ENCODE results near the gene NCOA3. TPM values are rescaled to one million over a fixed set of nuclear protein-coding genes. Genes with fewer than 3 reads are reported as not detected.

The NCOA3 gene
- total and polyA plus RNA-seq, 7 donors, result 4.8 to 51.0 (median 22.8) TPM

- Histone ChIP-seq H3K36me3 (no peaks in the 10 kb centered on the region), H3K27me3 (no peaks in the 10 kb centered on the region), H3K9me3 (no peaks in the 10 kb centered on the region), H3K27ac (no peak overlapping the region), H3K4me1 (peaks cover 0 to 1% (median 0%) of the 10 kb centered on the region in 4 donors), H3K4me3 (no peak overlapping the region)
- intact Hi-C loops (cut with DNase I), result no loop called here
- 25 to 52% methylated on average over 4 of the region's 4 CpGs for WGBS, 2 donors
- TF ChIP-seq POLR2AphosphoS5 (IDR thresholded peaks at IDR 0.05) (no peak), EP300 (IDR thresholded peaks at IDR 0.05) (no peak)
- no peak for DNase-seq
These were observed 14.3 kb upstream of the NCOA3 start for GRCh38 chr20:47487175-47487917.

DNA sequence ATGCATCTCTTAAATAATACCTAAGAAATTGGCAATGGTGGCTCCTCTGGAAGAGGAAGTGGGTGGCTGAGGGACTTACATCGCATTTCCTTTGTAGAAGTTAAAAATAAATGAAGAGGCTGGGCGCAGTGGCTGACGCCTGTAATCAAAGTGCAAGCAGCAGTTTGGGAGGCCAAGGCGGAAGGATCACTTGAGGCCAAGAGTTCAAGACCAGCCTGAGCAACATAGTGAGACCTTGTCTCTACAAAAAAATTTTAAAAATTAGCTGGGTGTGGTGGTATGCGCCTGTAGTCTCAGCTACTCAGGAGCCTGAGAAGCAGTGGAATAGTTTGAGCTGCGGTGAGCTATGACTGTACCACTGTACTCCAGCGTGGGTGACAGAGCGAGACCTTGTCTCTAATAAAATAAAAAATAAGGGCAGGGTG, 12.2 kb upstream of the NCOA3 start:
- no peaks in the 10 kb centered on the region for H3K36me3 ChIP-seq
- H3K4me3 ChIP-seq, result no peak overlapping the region
- intact Hi-C loops (cut with DNase I), result no loop called here
- peak; percentile 73 for DNase-seq
- WGBS, 2 donors, result 70 to 86% methylated on average over 8 of the region's 8 CpGs
- H3K9me3 ChIP-seq, result no peaks in the 10 kb centered on the region
- no peak for TF ChIP-seq POLR2A (IDR thresholded peaks at IDR 0.05)
- no peak for TF ChIP-seq POLR2AphosphoS5 (IDR thresholded peaks at IDR 0.05)
- no peak for TF ChIP-seq CTCF (IDR thresholded peaks at IDR 0.05)
- TF ChIP-seq EP300 (IDR thresholded peaks at IDR 0.05), result no peak
- H3K27ac ChIP-seq, result no peak overlapping the region
- H3K27me3 ChIP-seq, result no peaks in the 10 kb centered on the region
- peaks cover 0 to 21% (median 16%) of the 10 kb centered on the region in 4 donors for H3K4me1 ChIP-seq

DNA sequence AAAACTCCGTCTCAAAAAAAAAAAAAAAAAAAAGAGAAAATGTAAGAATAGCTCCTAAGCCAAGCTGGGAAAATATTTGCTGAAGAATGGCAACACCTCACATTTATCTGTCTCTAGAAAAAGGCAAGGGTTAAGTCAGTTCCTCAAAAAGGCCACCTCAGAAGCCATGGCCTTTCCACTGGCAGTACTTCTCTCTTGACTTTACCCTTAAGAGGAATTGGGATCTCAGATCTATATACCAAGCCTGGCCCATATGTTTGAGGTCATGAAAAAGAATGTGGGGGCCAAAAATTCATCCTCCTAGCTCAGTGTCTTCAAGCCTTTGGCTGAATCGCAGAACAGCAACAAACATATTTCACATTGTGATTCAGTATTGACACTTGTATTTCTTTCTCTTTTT, 10.9 kb upstream of the NCOA3 start:
- intact Hi-C loops (cut with DNase I), result no loop called here
- peaks cover 0 to 21% (median 16%) of the 10 kb centered on the region in 4 donors for H3K4me1 ChIP-seq
- no peaks in the 10 kb centered on the region for H3K36me3 ChIP-seq
- H3K9me3 ChIP-seq, result no peaks in the 10 kb centered on the region
- no peak overlapping the region for H3K27ac ChIP-seq
- no peak for DNase-seq
- no peaks in the 10 kb centered on the region for H3K27me3 ChIP-seq
- no peak overlapping the region for H3K4me3 ChIP-seq
- TF ChIP-seq POLR2AphosphoS5 (IDR thresholded peaks at IDR 0.05) (no peak), CTCF (IDR thresholded peaks at IDR 0.05) (no peak), EP300 (IDR thresholded peaks at IDR 0.05) (no peak), POLR2A (IDR thresholded peaks at IDR 0.05) (no peak)
- 84 to 91% methylated on average over 2 of the region's 2 CpGs for WGBS, 2 donors

DNA sequence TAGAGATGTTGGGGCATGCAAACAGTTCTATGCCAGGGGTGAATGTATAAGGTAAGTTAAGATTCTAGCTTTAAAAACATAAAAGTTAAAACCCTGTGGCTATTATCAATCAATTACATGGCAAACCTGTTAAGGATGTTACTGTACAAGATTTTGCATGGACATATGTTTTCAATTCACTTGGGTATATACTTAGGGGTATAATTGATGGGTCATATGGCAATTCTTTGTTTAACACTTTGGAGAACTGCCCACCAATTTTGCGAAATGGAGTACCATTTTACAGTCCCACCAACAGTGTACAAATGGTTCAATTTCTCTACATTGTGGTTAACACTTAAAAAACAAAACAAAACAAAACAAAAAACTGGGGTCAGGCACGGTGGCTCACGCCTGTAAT, 9.4 kb upstream of the NCOA3 start:
- H3K4me1 ChIP-seq, result peaks cover 0 to 21% (median 16%) of the 10 kb centered on the region in 4 donors
- intact Hi-C loops (cut with DNase I), result no loop called here

More for the DNA sequence above, 9.4 kb upstream of the NCOA3 start:
- H3K4me3 ChIP-seq, result no peak overlapping the region
- no peaks in the 10 kb centered on the region for H3K27me3 ChIP-seq
- H3K36me3 ChIP-seq, result no peaks in the 10 kb centered on the region
- DNase-seq, result no peak
- H3K9me3 ChIP-seq, result no peaks in the 10 kb centered on the region
- 83 to 90% methylated on average over 3 of the region's 3 CpGs for WGBS, 2 donors
- peak overlapping the region; percentile 61 to 77 (median 75) for H3K27ac ChIP-seq
- TF ChIP-seq POLR2A (IDR thresholded peaks at IDR 0.05) (no peak), EP300 (IDR thresholded peaks at IDR 0.05) (no peak), POLR2AphosphoS5 (IDR thresholded peaks at IDR 0.05) (no peak), CTCF (IDR thresholded peaks at IDR 0.05) (no peak)
